ENCODE data around the gene FAM222A. TPM values are rescaled to one million over a fixed set of nuclear protein-coding genes. Genes with fewer than 3 reads are reported as not detected.

Gene FAM222A
- total RNA-seq, 1 experiment from 2014 or later: 2.8 TPM

DNA sequence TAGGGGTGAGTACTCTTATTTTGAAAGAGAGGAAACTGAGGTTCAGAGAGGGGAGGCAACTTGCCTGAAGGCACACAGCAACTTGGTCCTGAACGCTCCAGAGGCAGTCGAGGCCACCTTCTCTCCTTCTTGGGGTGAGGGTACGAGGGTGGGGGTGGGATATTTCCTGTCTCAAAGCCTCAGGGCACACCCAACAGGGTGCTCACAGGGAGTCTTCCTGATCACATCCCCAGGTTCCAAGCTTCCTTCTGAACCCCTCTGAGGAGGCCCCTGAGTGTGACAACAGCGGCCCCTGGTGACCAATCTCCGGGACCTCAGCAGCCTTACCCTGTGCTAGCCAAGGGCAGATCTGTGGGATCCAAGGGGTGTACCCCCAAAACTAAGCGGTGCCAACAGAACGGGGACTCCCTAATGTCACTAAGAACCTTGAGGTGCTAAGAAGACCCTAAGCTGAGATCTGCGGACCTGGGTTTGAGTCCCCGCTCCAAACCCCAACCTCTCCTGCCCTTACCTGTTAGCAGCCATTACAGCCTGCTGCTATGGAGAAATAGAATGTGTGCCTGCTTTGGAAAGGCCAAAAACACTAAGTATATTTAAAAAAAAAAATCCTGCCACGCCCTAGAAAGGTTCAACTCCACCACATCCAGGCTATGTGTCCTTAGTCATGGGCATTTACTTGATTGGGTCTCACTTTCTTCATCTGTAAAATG is 61.7 kb downstream of the FAM222A start:
- no peak overlapping the region for H3K4ac ChIP-seq (ENCODE audit: low read depth, low read length)
- H3K4me1 ChIP-seq (ENCODE audit: insufficient read depth, low read length): no peaks in the 10 kb centered on the region
- H4K20me1 ChIP-seq (ENCODE audit: control insufficient read depth, insufficient read depth, insufficient read length): no peaks in the 10 kb centered on the region
- H2AFZ ChIP-seq (ENCODE audit: low read length): no peak overlapping the region
- no peak overlapping the region for H3K4me2 ChIP-seq (ENCODE audit: insufficient read depth, insufficient read length, low read length)
- TF ChIP-seq, protein P1, sequence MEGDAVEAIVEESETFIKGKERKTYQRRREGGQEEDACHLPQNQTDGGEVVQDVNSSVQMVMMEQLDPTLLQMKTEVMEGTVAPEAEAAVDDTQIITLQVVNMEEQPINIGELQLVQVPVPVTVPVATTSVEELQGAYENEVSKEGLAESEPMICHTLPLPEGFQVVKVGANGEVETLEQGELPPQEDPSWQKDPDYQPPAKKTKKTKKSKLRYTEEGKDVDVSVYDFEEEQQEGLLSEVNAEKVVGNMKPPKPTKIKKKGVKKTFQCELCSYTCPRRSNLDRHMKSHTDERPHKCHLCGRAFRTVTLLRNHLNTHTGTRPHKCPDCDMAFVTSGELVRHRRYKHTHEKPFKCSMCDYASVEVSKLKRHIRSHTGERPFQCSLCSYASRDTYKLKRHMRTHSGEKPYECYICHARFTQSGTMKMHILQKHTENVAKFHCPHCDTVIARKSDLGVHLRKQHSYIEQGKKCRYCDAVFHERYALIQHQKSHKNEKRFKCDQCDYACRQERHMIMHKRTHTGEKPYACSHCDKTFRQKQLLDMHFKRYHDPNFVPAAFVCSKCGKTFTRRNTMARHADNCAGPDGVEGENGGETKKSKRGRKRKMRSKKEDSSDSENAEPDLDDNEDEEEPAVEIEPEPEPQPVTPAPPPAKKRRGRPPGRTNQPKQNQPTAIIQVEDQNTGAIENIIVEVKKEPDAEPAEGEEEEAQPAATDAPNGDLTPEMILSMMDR (conservative IDR thresholded peaks at IDR 0.05): peak; percentile 92
- H3K23ac ChIP-seq (ENCODE audit: insufficient read length, low read depth, low read length): no peak overlapping the region
- no peak overlapping the region for H3K9ac ChIP-seq (ENCODE audit: extremely low read depth, insufficient read length, low read length)
- no peaks in the 10 kb centered on the region for H3K9me3 ChIP-seq (ENCODE audit: control insufficient read depth, low read depth, low read length)
- Mint-ChIP-seq H3K4me3 (no peak overlapping the region), H3K4me1 (peaks cover 19 to 23% of the 10 kb centered on the region in 2 experiments), H3K36me3 (ENCODE audit: insufficient read depth in 1 of 3, low read depth in 3 of 3) (no peaks in the 10 kb centered on the region), H3K9me3 (no peaks in the 10 kb centered on the region; a peak in 1 of 5 replicates), H3K27me3 (ENCODE audit: low read depth) (no peaks in the 10 kb centered on the region), H3K27ac (no peak overlapping the region)
- WGBS (ENCODE audit: extremely low coverage, insufficient read length, low lambda C conversion rate): no CpG with 5 or more reads among the region's 10 CpGs
- no peak overlapping the region for H2BK120ac ChIP-seq (ENCODE audit: low read depth, low read length, poor library complexity, severe bottlenecking)
- H3K79me1 ChIP-seq (ENCODE audit: insufficient read depth, low read depth, low read length, poor library complexity, severe bottlenecking): no peaks in the 10 kb centered on the region
- H2BK12ac ChIP-seq (ENCODE audit: insufficient read length, low read depth, low read length): no peak overlapping the region
- no peak overlapping the region for H3K18ac ChIP-seq (ENCODE audit: insufficient read length, low read depth, low read length)
- H2BK20ac ChIP-seq (ENCODE audit: low read depth, low read length, poor library complexity, severe bottlenecking): no peak overlapping the region
- H3T11ph ChIP-seq (ENCODE audit: low read length): no peak overlapping the region
- H3K23me2 ChIP-seq (ENCODE audit: insufficient read length, low read depth, low read length, poor library complexity, severe bottlenecking): no peaks in the 10 kb centered on the region
- H3K14ac ChIP-seq (ENCODE audit: insufficient read depth, low read length): no peak overlapping the region
- H4K91ac ChIP-seq (ENCODE audit: insufficient read length, low read depth, low read length): no peak overlapping the region
- DNase-seq: peak; percentile 81
- H3K27ac ChIP-seq (ENCODE audit: insufficient read length, low read depth, low read length): no peak overlapping the region
- H4K8ac ChIP-seq (replicated peaks; ENCODE audit: insufficient read length, low read depth, low read length): no peak overlapping the region
- H2BK5ac ChIP-seq (ENCODE audit: insufficient read length, low read length): no peak overlapping the region
- no peak overlapping the region for H2BK15ac ChIP-seq (ENCODE audit: low read depth, low read length)
- H3K79me2 ChIP-seq (ENCODE audit: insufficient read depth, low read length): no peaks in the 10 kb centered on the region
- no peak overlapping the region for H2AK5ac ChIP-seq (ENCODE audit: insufficient read length, low read length)
- no peak overlapping the region for H4K5ac ChIP-seq (ENCODE audit: insufficient read length, low read depth, low read length)
- no peaks in the 10 kb centered on the region for H3K27me3 ChIP-seq (ENCODE audit: insufficient read depth, low read length)
- H3K56ac ChIP-seq (ENCODE audit: insufficient read length, low read depth, low read length): no peak overlapping the region

All from H9 (cell line).